ENCODE data around the gene EFCC1.
"Not testable (repeated sequence)": the region's sequence is repeated elsewhere in the genome, so short reads cannot be mapped to it uniquely, and the experiment has no call there.

EFCC1 gene

GRCh38 chr3:129087138-129087702 lies 86.1 kb downstream of the EFCC1 start:
- DNase-seq: peak; percentile 10

- not testable (repeated sequence) for DNase-seq
Observed at GRCh38 chr3:129087904-129088303, 86.8 kb downstream of the EFCC1 start.

DNA sequence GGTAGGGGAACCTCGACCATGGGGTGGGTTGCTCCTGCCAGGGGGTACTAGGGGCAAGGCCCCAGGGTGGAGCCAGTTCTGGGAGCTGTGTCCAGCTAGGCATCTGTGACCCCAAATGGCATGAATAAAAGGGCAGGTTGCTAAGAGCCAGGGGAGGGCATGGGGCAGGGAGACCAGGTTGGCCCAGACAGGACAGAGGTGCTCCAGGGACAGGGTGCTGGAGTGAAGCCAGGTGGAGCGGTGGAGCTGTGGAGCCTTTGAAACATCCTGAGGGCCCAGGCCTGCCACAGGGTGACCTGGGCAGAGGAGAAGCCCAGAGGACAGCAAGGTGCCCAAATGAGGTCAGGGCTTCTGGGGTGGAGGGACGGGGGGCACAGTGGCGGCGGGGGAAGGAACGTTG lies 87.2 kb downstream of the EFCC1 start:
- DNase-seq: not testable (repeated sequence)

Data from fibroblast of skin of right biceps (primary cell).